Pons (tissue), 1 donor: ENCODE results near the gene LRRC4C.

ENCODE experiments used
- DNase-seq: peaks from one replicate; pipeline ENCODE4 v3.0.0-alpha.2; 2016; ENCODE audit warnings: low spot score

The LRRC4C gene

DNA sequence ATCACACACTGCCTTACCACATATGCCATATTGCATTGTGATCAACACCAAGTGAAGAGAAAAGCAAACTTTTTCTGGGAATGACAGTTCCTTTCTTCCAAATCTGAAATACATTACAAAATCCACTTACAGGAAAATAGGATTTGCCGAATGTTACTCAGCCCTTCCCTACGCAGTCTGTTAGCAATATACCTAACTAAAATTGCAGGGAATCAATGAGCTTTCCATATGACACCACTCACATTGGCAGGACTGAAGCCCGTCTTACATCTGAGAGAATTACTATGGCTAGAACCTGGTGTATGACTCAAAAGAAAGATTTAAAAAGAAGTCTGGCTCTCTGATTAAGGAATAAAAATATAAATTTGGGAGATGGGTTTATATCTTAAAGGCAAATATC is 136.0 kb downstream of the LRRC4C start:
- DNase-seq: no peak

DNA sequence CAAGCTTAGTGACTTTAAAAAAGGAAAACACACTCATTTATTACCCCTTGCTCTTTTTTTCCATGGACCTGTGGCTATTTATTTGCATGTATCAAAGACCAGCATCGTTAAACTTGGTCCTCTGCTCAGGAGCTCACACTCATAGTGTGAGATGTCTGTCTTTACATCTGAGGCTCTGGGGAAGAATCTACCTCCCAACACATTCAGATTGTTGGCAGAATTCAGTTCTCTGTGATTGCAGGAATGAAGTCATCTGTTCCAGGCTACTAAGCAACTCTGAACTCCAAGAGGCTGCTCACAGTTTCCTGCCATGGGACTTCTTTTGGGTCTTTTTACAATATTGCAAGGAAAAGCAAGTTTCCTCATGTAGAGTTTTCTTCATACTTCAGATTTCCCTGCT is 138.8 kb downstream of the LRRC4C start:
- no peak for DNase-seq

DNA sequence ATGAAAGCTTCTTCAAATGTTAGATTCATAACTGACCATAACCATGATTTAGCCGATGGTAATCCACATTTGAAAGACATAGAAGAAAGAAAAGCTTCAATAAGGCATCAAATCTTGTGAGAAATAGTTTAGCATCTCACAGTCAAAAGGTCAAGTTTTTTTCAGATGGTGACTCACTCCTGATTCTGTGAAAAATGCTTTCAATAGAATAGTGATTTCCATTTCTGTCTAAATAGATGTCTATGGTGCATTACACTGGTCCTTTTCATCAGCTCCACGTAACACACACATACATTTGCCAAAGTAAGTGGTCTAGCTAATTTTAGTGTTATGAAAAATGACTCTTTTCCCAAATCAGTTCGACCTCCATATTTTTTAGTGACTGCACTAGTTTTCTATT is 139.2 kb downstream of the LRRC4C start:
- no peak for DNase-seq

DNA sequence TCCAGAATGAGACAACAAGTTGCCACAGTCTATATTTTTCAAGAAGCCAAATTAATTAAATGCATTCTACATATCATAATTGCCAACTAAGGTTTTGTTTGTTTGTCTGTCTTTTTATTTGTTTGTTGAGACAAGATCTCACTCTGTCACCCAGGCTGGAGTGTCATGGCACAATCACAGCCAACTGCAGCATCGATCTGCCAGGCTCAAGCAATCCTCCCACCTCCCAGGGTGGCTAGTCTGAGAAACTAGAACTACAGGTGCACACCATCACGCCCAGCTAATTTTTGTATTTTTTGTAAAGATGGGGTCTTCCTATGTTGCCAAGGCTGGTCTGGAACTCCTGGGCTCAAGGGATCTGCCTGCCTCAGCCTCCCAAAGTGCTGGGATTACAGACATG is 140.0 kb downstream of the LRRC4C start:
- no peak for DNase-seq

DNA sequence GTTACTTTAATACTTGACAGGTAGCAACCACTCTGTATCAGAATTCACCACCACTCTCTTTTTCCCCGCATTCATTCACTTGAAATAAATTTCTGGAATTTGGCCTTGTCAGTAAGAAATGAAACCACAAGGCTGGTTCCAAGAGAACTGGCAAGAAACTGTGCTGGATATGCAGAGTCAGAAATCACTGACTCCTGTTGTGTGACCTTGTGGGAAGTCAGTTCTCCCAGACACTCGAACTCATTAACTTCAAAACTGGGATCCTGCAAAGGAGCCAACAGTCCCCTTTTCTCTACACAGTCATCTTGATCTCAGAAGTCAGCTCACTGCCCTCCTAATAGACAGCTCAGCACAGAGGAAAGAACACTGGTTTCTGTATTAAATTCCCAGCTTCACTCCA is 142.7 kb downstream of the LRRC4C start:
- DNase-seq: peak; percentile 32

DNA sequence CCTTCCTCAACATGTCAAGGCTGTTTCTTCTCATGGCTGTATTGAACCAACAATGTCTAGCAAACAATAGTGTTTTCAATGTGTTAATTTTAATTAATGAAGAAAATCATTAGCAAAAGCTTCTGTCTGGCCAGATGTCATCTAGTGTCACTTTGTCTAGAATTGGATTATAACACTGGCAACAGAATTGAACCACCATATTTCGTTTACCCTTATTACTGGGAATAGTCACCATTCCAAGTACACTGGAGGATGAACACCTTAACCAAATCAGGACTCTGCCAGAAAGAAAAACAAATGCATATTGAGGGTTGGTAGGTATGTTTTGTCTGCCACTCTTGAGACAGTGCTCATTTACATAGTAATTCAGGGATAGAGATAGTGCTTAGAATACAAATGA is 146.2 kb downstream of the LRRC4C start:
- DNase-seq: no peak

DNA sequence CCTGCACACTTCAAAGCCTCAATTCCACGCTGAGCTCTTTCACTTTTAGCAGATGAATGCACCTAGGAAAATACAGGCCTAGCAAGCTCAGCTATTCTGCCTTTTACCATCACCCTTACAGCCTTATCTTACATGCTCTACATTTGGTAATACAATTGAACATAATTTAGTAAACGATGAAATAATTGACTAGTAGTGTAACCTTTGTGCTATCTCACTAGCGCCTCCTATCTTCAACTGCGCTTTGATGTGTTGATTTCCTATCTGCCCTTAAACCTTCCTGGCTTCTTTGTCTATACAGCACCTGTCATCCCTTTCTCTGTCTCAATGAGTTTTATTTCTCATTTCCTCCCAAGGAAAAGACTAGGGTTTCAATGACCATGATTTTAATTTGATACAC is 149.7 kb downstream of the LRRC4C start:
- DNase-seq: no peak

DNA sequence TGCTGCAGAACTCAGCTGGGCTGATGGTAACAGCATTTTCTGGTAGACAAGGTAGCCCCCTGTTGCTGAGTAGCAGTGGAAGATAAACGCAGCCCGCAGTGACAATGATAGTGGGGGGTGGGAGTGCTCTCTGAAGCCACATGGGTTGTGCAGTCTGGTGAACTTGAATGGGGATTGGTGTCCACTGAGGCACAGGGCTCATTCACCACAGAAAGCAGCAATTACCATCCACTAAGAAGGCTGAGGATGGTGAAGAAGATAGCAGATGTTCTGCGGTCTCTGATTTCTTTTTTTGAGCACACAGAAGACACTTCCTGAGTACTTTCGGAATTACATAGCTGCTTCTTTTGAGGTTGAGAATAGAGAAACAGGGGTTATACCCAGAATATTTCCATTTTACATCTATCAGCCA is 150.3 kb downstream of the LRRC4C start:
- peak; percentile 21 for DNase-seq

DNA sequence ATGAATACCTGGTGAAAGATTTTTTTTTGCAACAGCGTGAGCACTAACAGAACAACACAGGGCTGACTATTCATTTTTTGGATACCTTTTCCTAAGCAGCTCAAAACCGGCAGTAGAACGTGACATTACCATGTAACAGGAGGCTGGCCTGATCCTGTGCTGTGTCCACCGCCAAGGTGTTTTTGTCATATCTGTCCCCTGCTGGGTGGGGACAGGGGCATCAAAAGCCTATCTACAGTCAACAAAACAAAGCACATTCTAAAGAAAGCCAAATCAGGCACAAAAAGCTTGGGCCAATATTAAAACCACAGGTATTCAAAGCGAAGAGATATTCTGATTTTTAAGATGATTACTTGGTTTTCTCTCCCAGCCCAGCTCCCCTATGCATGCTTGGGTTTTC is 151.2 kb downstream of the LRRC4C start:
- no peak for DNase-seq

DNA sequence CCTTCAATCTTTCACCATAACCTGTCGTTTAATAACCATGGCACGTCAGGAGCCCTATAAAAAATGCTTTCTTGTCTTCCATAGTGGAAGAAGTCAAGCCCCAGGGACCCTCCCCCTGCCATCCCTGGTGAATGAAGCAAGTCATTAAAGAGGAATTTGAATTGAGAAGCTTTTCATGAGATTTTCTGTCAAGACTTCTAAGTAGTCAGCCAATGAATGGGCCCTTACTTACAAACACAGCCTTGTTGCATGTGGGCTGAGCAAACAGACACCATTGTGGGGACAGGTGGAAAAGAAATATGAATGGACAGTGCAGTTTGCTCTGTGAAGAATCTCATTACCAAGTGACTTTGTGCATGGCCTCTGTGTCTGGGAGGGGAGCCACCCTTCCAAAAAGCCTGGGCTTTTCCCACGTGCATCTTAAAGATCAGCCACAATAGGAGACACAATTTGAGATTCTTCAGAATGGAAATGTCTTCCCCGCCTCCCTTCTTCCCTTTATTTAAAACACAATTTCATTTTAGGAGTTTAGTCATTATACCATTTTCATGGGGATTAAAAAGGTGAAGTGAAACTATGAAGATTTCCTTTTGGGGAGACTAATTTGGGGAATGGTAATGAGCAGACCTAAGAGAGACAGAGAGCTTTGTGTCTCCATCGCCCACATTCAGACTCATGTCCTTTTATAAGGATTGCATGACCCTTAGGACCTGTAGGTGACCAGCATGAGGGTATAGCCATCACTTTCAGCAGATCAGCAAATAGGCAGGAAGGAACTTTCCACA is 152.0 kb downstream of the LRRC4C start:
- peak; percentile 56 for DNase-seq

DNA sequence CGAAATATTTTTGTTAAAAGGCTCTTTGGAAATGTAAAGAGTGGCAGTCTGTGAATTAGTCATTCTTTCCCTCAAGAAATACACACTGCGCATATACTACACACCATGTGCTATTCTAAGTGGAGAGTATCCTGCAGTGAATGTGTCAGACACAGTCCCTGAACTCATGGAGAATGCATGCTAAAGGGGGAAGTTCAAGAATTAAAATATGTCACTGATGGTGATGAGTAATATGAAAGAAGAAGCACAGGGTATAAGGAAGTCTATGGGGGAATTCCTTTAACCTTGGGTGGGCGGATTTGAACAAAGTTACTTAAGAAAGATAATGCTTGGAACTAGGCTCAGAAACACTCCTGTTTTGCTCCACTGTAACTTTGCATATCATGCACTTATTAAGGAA is 153.0 kb downstream of the LRRC4C start:
- peak; percentile 14 for DNase-seq

DNA sequence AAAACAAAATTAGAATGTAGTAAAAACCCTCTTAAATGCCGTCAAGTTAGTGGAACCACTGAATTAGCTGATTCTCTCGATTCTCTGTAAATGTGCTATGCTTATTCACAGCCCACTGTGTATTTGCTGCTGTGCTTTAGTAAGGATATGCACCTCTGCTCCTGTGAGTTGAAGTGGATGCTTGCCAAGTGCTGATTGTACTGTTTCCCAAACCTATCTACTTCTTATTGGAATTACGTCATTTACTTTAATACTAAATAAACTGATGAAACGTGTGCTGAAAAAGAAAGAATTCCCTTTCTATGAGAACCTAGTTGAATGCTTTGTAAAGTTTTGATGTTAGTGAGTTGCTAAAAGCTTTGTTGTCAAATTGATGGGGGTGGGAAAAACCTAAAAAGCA is 158.4 kb downstream of the LRRC4C start:
- DNase-seq: no peak

DNA sequence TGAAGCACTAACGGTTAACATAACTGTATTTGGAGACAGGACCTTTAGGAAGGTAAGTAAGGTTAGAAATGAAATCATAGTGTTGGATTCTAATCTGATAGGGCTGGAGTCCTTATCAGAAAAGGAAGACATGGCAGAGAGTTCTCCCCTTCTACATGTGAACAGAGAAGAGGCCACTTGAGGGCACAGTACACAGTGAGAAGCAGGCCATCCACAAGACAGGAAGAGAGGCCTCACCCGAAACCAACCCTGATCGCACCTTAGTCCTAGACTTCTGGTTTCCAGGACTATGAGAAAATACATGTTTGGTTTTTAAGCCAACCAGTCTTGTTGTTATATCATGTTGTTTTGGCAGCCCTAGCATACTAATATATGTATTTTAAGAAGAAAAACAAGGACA is 170.0 kb downstream of the LRRC4C start:
- DNase-seq: no peak

DNA sequence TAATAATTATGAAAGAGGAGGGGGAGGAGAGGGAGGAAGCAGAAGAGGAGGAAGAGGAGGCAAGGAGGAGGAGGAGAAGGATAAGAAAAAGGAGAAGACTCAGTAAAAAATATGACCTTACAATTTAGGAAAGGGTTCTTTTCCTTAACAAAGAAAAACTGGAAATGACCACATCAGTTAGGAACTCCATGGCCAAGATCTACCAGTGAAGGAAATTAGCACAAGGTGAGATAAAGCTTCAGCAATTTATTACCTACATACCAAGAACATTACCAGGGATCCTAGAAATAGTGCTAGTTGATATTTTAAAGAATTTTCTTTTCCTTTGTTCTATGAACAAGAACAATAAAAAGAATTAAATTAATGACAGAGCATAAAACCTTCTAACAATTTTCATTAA is 172.7 kb downstream of the LRRC4C start:
- no peak for DNase-seq

DNA sequence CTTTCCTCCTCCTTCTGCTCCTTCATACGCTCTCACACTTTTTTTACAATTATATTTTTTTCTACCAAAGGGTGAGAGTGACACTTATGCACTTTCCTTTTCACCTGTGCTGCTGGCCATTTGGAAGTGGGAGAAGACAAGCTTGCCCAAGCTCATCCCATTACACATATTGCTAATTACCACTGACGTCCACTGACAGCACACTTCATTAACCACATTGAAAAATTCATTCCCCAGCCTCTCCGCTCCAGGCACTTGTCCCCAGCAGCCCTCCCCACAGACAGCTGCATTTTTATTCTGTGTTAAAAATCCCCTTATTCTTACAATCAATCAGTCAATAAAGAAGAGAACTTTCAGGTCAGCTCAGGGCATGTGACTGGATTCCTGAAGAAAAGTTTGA is 175.1 kb downstream of the LRRC4C start:
- no peak for DNase-seq

DNA sequence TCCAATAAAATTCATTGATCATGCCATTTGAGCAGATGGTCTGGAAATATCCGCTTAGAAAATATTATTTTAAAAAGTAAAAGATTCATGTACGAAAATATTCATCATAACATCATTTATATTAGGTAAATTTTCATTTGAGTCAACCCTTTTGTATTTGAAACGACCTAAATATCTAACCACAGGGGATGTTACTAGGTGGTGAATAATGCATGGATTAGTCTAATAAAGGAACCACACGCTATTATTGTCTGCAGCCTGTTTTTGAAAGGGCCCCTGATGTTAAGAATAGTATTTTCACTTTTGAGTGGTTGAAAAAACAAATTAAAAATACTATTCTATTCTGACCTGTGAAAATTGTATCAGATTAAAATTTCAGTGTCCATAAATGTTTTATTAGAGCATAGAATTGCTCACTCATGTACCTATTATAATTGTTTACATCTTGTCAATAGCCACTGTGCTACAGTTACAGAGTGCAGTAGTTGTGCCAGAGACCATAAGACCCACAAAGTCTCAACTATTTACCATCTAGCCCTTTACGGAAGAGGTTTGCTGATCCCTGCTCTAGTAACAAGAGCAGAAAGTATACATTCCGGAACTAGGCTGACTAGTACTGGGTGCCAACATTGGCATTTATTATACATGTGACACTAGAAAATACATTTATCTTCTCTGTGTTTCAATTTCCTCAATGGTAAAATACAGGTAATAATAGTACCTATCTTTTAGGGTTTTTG is 176.1 kb downstream of the LRRC4C start:
- DNase-seq: no peak

DNA sequence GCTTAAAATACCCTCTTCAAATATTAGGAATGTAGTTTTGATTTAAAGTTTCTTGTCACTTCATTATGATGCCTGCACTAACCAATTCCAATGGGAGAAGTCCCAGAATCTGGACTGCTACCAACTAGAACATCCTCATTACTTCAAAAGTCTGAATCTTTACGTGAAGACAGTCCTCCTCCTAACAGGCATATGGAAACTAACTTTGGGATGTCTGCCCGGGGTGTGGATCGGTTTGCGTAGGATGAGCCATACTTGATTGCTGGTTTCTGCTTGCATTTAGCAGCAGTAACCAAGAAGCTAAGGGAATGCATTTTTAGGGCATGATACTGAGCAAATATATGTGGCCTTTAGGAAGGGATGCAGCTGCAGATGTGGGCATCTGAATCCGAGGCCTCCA is 177.1 kb downstream of the LRRC4C start:
- no peak for DNase-seq

DNA sequence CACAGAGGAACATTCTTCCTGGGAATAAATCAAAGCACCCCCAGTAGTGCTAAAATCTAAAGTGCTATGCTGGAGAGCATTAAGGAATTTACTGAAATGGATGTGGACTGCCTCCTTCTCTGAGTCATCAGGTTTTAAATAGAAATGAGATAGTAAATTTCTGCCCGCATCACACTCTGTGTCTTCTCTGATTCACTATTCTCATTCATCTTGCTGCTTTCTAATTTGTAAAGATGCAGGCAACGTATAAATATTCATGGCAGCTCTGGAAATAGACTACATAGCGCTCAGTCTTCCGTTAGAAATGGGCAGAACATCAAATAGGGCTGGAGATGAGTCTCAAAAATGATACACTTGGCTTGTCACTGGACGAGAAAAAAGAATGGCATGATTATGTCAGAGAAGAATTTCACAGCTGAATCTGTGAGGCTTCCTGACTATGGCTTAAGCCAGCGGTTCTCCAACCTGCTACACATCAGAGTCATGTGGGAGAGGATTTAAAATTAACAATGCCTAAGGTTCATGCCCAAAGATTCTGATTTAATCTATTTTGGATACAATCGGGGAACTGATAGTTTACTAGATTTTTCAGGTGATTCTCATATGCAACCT is 178.2 kb downstream of the LRRC4C start:
- DNase-seq: peak; percentile 25

DNA sequence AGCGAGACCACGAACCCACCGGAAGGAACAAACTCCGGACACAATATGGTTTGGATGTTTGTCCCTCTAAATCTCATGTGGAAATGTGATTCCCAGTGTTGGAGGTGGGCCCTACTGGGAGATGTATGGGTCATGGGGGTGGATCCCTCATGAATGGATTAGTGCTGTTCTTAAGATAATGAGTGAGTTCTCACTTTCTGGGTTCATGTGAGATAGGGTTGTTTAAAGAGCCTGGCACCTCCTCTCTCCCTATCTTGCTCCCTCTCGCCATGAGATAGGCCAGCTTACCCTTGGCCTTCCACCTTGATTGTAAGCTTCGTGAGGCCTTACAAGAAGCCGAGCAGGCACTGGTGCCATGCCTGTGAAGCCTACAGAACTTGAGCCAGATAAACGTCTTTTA is 184.6 kb downstream of the LRRC4C start:
- DNase-seq: no peak

DNA sequence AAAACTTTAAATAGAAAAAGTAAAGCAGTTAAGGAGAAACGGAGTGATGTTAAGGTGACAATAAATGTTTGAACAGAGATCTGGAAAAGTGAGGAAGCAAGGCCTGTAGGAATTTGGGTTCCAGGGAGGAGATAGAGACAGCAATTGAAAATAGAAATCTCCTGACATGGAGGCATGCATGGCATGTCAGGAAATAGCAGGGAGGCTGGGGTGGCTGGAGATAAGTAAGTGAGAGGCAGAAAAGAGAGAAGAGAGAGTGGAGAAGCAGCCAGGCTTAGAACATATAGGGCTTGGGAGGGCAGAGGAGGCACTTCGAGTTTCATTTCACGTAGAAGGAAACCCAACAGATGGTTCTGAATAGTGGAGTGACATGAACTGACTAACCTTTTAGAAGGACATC is 185.5 kb downstream of the LRRC4C start:
- DNase-seq: no peak

DNA sequence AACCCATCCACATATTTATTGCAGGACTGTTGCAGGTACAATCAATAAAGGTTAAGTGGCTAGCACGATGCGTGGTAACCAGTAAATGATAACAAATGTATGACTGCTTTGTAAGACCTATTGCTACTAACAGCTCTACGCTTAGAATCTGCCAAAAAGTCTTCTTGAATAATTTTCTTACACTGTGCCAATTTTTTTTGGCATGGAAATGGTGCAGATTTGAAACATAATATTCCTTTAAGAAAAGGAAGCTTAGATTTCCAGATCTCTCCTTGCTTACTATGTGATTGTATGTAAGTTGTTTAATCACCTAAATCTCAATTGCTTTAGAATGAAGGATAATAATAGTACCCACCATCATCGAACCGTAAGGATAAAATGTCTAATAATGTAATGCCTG is 192.0 kb downstream of the LRRC4C start:
- no peak for DNase-seq

DNA sequence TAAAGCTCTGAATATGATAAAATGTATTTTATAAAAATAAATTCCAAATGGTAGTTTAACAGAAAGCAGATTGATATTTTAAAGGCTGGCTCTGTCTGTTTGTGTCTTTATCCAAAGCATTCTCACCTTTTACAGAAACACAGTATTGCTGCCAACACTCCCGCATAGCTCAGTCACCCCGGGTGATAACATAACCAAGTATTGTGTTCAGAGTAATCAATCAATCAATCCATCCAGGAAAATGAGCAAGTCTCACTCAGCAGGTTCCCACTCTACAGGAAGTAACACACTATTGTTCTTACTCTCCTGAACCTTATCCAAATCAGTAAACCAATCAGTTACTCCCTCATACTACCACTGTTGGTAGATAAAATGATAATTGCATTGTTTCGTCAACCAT is 203.4 kb downstream of the LRRC4C start:
- no peak for DNase-seq

DNA sequence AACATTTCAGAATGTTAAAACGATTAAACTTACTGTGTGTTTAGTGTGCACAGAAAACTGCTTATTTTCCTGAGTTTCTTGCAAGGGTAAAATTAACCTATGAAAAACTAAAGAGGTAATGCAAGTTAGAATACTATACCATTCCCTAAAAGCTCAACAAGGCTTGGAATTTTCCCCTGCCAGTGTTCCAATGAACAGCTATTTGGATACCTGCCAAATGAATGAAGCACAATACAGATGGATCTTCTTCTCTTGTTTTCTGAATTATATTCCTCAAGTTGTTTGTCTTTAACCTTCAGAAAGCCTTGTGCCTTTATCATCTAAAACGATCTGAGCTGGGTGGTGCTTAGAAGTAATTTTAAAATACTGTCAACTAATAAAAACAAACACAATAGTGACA is 204.5 kb downstream of the LRRC4C start:
- DNase-seq: no peak
